Esophagus mucosa (tissue), 1 donor: ENCODE data around the gene ULK4. TPM values are rescaled to one million over a fixed set of nuclear protein-coding genes. Genes with fewer than 3 reads are reported as not detected.
"Not testable (repeated sequence)": the region's sequence is repeated elsewhere in the genome, so short reads cannot be mapped to it uniquely, and the experiment has no call there.

Experiments used
- ATAC-seq: fragments of 200-7000 bp; cut with Tn5 transposase; one replicate; pipeline ENCODE4 v1.9.1; 2020
- total RNA-seq: library from RNA; stranded (reverse); gene quantifications from one replicate; pipeline ENCODE4 v1.2.4, GENCODE V29; 2023
- donor health status: DM: yes; HTN: yes; CAD: no.

The ULK4 gene
- total RNA-seq, 1 donor from 2014 or later = 6.0 TPM

DNA sequence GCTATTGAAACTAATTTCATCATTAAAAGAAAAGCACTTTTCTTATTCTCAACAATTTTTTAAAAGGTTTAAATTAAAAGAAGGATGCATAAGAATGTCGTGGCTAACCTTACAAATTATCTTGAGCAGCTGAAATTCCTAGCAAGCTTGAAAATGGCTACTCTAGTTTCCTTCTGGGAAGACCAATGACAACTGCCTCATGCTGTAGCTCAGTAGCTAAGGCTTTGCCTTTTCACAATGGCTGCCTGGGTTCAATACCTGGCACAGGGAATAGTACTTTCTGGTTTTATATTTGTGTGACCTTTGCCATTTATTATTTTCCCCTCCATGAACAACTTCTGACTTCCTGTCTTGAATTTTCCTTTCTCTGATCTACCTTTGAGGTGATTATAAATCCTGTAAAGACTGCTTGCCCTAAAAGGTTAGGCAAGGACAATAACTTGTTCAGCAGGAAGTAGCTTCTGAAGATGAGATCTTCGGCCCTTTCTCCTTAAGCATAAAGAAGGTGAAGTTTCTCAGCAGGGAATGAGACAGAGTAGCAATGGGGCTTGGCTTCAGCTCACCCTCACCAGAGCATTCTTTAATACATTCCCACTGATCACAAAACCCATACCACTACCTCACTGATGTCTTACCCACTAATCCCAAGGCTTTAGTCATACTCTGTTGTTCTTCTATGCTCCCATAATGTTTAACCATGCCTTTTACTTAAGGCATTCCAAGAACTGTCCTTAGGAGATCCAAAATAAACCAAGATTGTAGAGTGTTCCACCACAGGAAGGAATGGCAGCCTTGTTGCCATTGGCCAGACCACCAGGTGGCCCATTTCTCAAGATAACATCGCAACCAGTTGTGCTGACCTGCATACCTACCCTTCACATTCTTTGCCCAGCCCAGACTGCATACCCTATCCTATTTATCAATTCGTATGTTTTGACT lies 276.8 kb downstream of the ULK4 start:
- ATAC-seq = peak; percentile 50

DNA sequence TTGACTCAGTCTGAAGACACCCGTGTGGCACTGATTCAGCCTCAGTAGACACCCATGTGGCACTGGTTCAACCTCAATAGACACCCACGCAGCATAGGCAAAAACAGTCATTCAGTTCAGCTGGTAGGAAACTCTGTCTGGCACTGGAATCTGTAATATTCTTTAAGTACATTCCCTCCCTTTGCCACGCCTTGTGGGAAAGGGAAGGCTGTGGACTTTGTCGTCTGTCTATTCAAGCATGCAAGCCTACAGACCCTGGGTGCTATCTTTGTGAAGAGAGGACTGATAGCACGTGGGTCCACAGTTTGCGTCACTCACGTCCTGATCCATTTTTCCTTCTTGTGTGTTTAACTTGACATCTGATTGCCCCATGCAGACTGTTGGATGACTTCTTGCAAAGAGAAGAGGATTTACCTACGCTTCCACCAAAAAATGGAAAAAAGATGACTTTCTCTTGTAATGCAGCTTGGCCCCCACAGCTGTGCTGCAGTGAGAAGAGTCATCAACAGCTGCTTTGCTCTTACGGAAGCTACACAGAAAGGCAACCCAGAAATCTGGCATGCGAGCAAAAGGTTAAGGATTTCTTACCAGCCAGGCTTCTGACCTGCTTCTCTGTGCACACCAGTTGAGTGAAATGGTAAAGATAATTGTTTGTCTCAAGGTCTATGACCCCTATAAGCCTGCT lies 278.1 kb downstream of the ULK4 start:
- ATAC-seq = no peak

DNA sequence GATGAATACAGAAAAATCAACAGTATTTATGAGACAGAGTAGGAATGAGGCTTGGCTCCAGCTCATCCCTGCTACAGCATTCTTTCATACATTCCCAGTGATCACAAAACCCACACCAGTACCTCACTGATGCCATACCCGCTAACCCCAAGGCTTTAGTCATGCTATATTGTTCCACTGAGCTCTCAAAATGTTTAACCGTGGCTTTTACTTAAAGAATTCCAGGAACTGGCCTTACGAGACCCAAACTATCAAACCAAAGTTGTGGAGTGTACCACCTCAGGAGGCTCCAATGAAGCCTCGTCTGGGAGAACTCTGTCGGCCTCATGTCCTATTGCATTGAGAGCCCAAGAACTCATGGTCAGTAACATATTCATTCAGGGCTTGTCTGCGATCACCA lies 278.9 kb downstream of the ULK4 start:
- ATAC-seq = no peak

DNA sequence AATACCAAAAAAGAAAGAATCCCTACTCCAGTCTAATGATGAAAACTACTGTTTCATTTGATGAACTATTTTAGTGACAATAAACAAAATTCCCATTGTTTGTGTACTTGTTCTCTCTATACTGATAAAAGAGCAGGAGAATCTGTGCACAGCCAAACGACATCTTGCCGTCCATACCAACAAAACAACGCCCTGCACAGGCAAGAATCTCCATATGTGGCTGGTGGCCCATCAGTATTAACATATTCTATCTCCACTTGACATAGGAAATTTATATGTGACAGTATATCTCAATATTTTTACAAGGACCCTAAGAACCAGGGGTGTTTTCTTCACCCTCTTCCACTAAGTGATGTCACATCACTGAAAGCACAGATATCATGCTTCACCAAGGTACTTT lies 279.5 kb downstream of the ULK4 start:
- ATAC-seq = no peak

- ATAC-seq = no peak
Observed at GRCh38 chr3:41681479-41681878, 280.4 kb downstream of the ULK4 start.

DNA sequence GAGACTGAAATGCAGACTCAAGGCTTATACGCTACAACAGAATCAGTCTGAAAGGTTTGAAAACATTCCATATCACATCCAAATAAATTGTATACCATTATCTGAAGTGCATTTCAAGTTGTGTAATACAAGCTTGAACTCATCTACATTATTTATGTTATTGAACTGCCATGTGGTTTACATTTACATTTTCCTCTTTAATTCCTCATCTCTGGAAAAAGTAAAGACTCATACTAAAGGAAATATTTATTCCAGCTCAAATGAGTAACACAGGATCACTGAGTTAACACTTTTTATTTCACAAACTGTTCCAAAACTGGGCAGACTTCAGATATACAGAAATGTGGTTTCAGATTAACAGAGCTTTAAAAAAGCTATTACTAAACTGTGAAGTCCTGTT lies 282.5 kb downstream of the ULK4 start:
- ATAC-seq = no peak

GRCh38 chr3:41675102-41675501 lies 286.8 kb downstream of the ULK4 start:
- ATAC-seq = peak; percentile 66

DNA sequence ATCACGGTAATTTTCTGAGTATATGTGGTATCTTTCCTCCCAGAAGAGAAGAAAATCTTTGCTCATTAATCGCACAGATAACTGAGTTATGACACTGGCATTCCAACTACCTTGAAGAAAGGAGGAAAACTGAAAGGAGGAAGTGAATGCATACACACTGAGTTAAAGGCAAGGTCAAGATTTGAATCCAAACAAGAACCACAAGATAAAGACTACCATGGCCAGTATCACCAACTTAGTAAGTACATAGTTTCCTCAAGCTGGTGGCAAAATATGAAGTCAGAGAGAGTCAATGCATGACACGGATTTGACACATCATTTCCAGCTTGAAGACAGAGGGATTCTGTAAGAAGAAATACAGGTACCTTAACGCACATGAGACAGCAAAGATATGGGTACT lies 287.5 kb downstream of the ULK4 start:
- peak; percentile 65 for ATAC-seq

GRCh38 chr3:41673650-41674049 lies 288.3 kb downstream of the ULK4 start:
- ATAC-seq = no peak

DNA sequence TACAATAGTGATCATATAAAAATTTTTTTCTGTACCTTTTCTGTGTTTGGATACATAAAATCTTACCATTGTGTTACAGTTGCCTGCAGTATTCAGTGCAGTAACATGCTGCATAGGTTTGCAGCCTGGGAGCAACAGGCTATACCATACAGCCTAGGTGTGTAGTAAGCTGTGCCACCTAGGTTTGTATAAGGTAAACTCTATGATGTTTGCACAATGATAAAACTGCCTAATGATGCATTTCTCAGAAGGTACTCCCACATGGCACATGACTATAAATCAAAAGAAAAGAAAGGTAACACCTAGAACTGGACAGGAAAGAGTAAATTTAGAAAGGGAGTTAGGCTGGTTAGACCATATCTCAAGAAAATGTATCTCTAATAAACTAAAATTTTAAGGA lies 293.5 kb downstream of the ULK4 start:
- ATAC-seq = no peak

DNA sequence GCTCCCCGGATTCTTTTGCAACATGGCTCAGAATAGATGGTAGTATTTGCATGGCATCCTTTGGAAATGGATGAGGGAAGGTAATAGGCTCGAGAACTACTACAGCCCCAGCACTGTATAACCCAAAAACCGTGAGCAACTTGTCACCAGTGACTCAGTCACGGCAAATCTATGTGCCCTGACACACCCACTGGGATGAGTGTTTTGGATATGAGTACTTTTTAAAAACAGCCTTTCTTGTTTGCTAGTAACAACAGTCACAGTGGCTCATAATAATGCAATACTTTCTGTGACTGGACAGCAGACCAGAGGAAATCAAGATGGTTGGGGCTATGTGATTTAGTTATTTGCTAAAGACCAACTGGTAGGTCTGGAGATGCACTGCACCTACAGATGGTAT lies 299.6 kb downstream of the ULK4 start:
- ATAC-seq = peak; percentile 73

DNA sequence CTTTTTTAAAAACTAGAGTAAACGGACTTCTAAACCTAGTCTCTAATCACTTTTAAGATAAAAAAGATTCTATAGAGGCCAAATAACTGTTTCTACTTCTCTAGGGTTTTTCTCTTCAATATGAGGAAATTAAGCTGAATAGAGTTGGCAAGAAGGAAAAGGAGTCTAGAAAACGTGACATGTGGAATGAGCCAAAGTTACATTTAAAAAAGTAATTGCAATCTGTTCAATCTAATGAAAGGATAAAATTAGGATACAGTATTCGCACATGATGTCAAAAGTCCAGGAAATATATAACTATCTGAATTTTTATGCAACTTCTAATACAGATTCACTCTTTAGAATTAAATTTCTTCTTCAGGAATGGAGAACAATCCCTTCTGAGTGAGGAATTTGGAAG lies 300.1 kb downstream of the ULK4 start:
- ATAC-seq = no peak

- ATAC-seq = no peak
Observed at GRCh38 chr3:41660510-41660909, 301.4 kb downstream of the ULK4 start.

GRCh38 chr3:41653571-41654239 lies 308.2 kb downstream of the ULK4 start:
- no peak for ATAC-seq

DNA sequence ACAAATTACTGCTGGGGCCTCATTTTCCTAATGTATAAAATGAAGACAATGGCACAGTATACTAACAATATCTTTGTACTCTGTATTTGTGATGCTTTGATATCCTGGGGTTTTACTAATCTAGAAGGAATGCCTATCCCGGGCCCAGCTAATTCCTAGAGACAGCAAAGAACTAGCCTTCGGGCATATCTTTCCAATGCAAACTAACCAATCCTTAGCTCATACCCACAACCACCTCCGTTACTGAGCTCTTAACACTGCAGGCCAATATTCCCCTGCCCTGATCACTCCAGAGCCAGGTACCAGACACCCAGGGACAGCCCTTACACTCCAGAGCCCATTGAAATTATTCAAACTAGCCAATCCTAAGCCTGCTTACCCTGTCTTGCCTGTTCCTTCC lies 309.0 kb downstream of the ULK4 start:
- no peak for ATAC-seq

GRCh38 chr3:41652506-41652905 lies 309.4 kb downstream of the ULK4 start:
- no peak for ATAC-seq

- no peak for ATAC-seq
Observed at GRCh38 chr3:41651718-41652117, 310.2 kb downstream of the ULK4 start.

GRCh38 chr3:41650406-41650805 lies 311.5 kb downstream of the ULK4 start:
- no peak for ATAC-seq

GRCh38 chr3:41649129-41649739 lies 312.7 kb downstream of the ULK4 start:
- no peak for ATAC-seq

- not testable (repeated sequence) for ATAC-seq
Observed at GRCh38 chr3:41647730-41648129, 314.2 kb downstream of the ULK4 start.

- no peak for ATAC-seq
Observed at GRCh38 chr3:41640076-41640475, 321.8 kb downstream of the ULK4 start.

DNA sequence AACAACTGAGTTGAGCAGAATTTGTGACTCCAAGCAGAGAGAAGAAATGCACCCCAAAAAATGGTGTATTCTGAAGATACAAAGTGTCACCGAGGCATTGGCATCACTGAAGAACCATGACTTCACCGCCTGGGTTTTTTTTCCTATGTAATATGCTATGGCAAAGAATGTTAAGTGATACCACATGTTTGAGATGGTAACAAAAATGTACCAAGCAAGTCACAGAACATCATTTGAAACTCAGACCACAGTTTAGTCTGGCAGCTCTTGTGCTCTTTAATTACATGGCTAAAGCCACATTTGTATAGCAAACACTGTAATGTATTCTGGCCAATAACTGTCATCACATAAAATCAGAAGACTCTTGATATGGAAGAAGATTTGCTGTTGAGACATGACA lies 323.5 kb downstream of the ULK4 start:
- no peak for ATAC-seq

DNA sequence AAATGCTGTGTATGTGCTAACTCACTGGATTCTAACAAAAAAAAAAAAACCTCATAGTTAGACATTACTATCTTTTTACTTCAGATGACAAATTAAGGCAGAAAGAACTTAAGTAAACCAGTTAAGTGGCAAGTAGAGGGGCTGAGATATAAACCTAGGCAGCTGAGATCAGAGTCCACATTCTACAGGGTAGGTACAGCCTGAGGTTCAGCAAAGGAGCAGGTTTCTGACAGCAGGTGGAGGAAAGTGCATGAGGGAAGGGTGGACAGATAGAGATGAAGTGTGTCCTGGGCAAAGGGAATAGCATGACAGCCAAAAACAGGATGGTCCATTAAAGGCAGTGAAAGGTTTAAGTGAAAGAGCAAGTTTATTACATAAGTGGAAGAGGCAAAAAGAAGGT lies 329.2 kb downstream of the ULK4 start:
- no peak for ATAC-seq
